Measurements from ENCODE around the gene SERGEF.

The SERGEF gene

DNA sequence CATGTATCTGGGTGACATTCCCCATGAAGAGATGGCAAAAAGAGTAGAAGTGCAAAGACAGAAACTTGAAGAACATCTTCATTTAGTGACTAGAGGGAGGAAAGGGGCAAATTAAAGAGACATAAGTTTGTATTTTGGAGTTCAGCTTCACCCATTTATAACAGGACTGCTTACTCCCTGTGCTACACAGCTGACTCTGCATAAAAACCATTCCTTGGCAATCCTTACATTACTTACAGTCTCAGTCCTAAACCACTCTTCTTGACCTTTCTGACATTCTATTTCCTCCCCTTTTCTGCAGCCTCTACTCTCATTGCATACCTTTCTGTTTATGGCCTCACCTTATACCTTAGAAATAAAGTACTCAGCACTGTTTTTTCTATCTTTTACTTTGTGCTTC lies 6.8 kb upstream of the SERGEF start:
- Histone ChIP-seq H3K4me1 (ENCODE audit: control insufficient read depth, insufficient read depth, low read length, poor library complexity, severe bottlenecking) (no peaks in the 10 kb centered on the region), H3K27ac (ENCODE audit: insufficient read depth, low read length, poor library complexity, severe bottlenecking) (no peak overlapping the region), H3K27me3 (replicated peaks; ENCODE audit: control insufficient read depth, insufficient read depth, low read length, poor library complexity, severe bottlenecking) (no peaks in the 10 kb centered on the region), H3K9me3 (ENCODE audit: control insufficient read depth, low read length) (no peaks in the 10 kb centered on the region), H3K36me3 (ENCODE audit: control insufficient read depth, insufficient read depth, low read length) (no peaks in the 10 kb centered on the region), H3K4me3 (ENCODE audit: insufficient read depth, low read depth, low read length, poor library complexity, severe bottlenecking) (no peak overlapping the region)
- DNase-seq = no peak

DNA sequence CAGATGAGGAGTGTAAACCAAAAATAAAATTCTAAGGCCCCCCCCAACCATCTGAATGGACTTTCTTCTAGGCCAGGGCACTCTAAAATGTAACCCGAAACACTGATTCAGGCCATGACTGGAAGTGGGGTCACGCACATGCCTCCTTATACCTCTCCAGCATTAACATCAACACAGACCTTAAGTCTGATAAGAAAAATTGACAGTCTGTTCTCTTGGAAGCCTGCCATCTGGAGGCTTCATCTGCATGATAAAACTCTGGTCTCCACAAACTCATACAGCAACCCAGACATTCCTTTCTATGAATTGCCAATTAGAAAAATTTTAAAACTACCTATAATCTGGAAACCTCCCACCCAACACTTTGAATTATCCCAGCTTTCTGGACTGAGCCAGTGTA lies 3.9 kb upstream of the SERGEF start:
- H3K4me1 ChIP-seq (ENCODE audit: control insufficient read depth, insufficient read depth, low read length, poor library complexity, severe bottlenecking) = peaks cover 7% of the 10 kb centered on the region
- H3K4me3 ChIP-seq (ENCODE audit: insufficient read depth, low read depth, low read length, poor library complexity, severe bottlenecking) = no peak overlapping the region
- DNase-seq = no peak
- H3K9me3 ChIP-seq (ENCODE audit: control insufficient read depth, low read length) = no peaks in the 10 kb centered on the region
- H3K27ac ChIP-seq (ENCODE audit: insufficient read depth, low read length, poor library complexity, severe bottlenecking) = no peak overlapping the region
- no peaks in the 10 kb centered on the region for H3K27me3 ChIP-seq (replicated peaks; ENCODE audit: control insufficient read depth, insufficient read depth, low read length, poor library complexity, severe bottlenecking)
- H3K36me3 ChIP-seq (ENCODE audit: control insufficient read depth, insufficient read depth, low read length) = no peaks in the 10 kb centered on the region

GRCh38 chr11:18014876-18015275 lies 2.0 kb upstream of the SERGEF start:
- Histone ChIP-seq H3K36me3 (ENCODE audit: control insufficient read depth, insufficient read depth, low read length) (no peaks in the 10 kb centered on the region), H3K27ac (ENCODE audit: insufficient read depth, low read length, poor library complexity, severe bottlenecking) (no peak overlapping the region), H3K4me3 (ENCODE audit: insufficient read depth, low read depth, low read length, poor library complexity, severe bottlenecking) (no peak overlapping the region), H3K27me3 (replicated peaks; ENCODE audit: control insufficient read depth, insufficient read depth, low read length, poor library complexity, severe bottlenecking) (no peaks in the 10 kb centered on the region), H3K4me1 (ENCODE audit: control insufficient read depth, insufficient read depth, low read length, poor library complexity, severe bottlenecking) (peaks cover 7% of the 10 kb centered on the region), H3K9me3 (ENCODE audit: control insufficient read depth, low read length) (no peaks in the 10 kb centered on the region)
- no peak for DNase-seq

DNA sequence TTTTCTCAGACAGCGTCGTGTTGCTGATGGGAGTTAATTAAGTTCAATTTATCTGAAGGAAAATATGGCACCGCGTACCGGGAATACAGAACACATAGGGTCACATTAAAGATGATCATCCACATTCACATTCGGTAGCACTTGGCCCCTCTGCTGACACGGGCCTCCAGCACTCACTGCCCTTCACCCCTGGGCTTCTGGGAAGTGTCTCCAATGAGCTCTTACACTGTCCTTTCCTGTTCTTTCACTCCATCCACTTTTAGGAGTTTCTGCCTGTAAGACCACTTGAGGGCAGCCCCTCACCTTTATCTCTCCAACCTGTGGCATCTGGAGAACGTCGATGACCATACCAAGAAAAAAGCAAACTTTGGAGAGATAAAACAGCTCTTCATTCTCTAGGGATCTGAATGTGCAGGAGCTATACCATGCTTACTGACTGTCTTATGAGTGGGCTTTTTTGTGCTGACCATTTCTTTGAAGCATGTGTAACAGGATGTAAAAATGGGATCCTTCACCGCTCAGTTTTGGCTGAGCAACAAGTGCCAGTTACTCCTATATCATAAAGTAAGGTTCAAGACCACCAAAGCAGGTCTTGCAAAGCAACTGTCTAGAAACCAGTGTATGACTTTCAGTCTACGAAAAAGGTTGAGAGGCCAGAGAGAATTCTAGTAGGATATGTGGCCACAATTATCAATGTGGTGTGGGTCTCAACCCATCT lies 1.1 kb upstream of the SERGEF start:
- Histone ChIP-seq H3K4me3 (ENCODE audit: insufficient read depth, low read depth, low read length, poor library complexity, severe bottlenecking) (peak overlapping the region; percentile 81), H3K27me3 (replicated peaks; ENCODE audit: control insufficient read depth, insufficient read depth, low read length, poor library complexity, severe bottlenecking) (no peaks in the 10 kb centered on the region), H3K36me3 (ENCODE audit: control insufficient read depth, insufficient read depth, low read length) (no peaks in the 10 kb centered on the region), H3K4me1 (ENCODE audit: control insufficient read depth, insufficient read depth, low read length, poor library complexity, severe bottlenecking) (peaks cover 7% of the 10 kb centered on the region), H3K9me3 (ENCODE audit: control insufficient read depth, low read length) (no peaks in the 10 kb centered on the region), H3K27ac (ENCODE audit: insufficient read depth, low read length, poor library complexity, severe bottlenecking) (peak overlapping the region; percentile 78)
- DNase-seq = no peak

GRCh38 chr11:18012122-18012905 lies 533 bp downstream of the SERGEF start:
- H3K36me3 ChIP-seq (ENCODE audit: control insufficient read depth, insufficient read depth, low read length) = peaks cover 1% of the 10 kb centered on the region
- H3K27ac ChIP-seq (ENCODE audit: insufficient read depth, low read length, poor library complexity, severe bottlenecking) = peak overlapping the region; percentile 78
- peaks cover 7% of the 10 kb centered on the region for H3K4me1 ChIP-seq (ENCODE audit: control insufficient read depth, insufficient read depth, low read length, poor library complexity, severe bottlenecking)
- H3K9me3 ChIP-seq (ENCODE audit: control insufficient read depth, low read length) = no peaks in the 10 kb centered on the region
- peak in 1 of 3 donors; percentile 2 for DNase-seq
- H3K27me3 ChIP-seq (replicated peaks; ENCODE audit: control insufficient read depth, insufficient read depth, low read length, poor library complexity, severe bottlenecking) = no peaks in the 10 kb centered on the region
- H3K4me3 ChIP-seq (ENCODE audit: insufficient read depth, low read depth, low read length, poor library complexity, severe bottlenecking) = peak overlapping the region; percentile 81

GRCh38 chr11:18011633-18012032 lies 1.2 kb downstream of the SERGEF start:
- H3K27me3 ChIP-seq (replicated peaks; ENCODE audit: control insufficient read depth, insufficient read depth, low read length, poor library complexity, severe bottlenecking) = no peaks in the 10 kb centered on the region
- peaks cover 7% of the 10 kb centered on the region for H3K4me1 ChIP-seq (ENCODE audit: control insufficient read depth, insufficient read depth, low read length, poor library complexity, severe bottlenecking)
- H3K27ac ChIP-seq (ENCODE audit: insufficient read depth, low read length, poor library complexity, severe bottlenecking) = no peak overlapping the region
- H3K9me3 ChIP-seq (ENCODE audit: control insufficient read depth, low read length) = no peaks in the 10 kb centered on the region
- peaks cover 8% of the 10 kb centered on the region for H3K36me3 ChIP-seq (ENCODE audit: control insufficient read depth, insufficient read depth, low read length)
- DNase-seq = no peak
- no peak overlapping the region for H3K4me3 ChIP-seq (ENCODE audit: insufficient read depth, low read depth, low read length, poor library complexity, severe bottlenecking)

GRCh38 chr11:18010977-18011586 lies 1.8 kb downstream of the SERGEF start:
- H3K4me1 ChIP-seq (ENCODE audit: control insufficient read depth, insufficient read depth, low read length, poor library complexity, severe bottlenecking) = peaks cover 7% of the 10 kb centered on the region
- no peaks in the 10 kb centered on the region for H3K9me3 ChIP-seq (ENCODE audit: control insufficient read depth, low read length)
- H3K27ac ChIP-seq (ENCODE audit: insufficient read depth, low read length, poor library complexity, severe bottlenecking) = no peak overlapping the region
- H3K4me3 ChIP-seq (ENCODE audit: insufficient read depth, low read depth, low read length, poor library complexity, severe bottlenecking) = no peak overlapping the region
- peaks cover 11% of the 10 kb centered on the region for H3K36me3 ChIP-seq (ENCODE audit: control insufficient read depth, insufficient read depth, low read length)
- DNase-seq = peak in 1 of 3 donors; percentile 3
- no peaks in the 10 kb centered on the region for H3K27me3 ChIP-seq (replicated peaks; ENCODE audit: control insufficient read depth, insufficient read depth, low read length, poor library complexity, severe bottlenecking)

DNA sequence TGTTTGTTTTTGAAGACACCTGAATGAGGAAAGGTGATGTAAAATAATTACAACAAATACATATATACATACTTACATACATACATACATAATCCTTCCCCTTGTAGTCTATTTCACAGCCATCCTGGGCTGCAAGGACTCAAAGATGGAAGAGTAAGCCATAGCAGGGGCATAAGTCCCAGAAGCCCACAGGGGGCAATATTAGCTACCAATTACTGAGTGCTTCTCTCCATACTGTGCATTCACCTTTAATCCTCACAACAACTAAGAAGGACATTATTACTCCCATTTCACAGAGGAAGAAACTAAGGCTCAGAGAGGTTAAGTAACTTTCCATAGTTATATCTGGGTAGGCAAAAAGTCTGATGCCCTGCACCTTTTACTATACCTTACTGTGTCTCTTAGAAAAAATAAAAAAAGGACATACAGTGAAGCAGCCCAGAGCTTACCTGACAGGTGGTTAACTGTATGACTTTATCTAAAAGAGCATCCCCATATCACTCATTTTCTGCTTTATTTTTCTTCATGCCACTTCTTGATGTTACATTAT lies 2.7 kb downstream of the SERGEF start:
- Histone ChIP-seq H3K27ac (ENCODE audit: insufficient read depth, low read length, poor library complexity, severe bottlenecking) (no peak overlapping the region), H3K4me1 (ENCODE audit: control insufficient read depth, insufficient read depth, low read length, poor library complexity, severe bottlenecking) (peaks cover 7% of the 10 kb centered on the region), H3K4me3 (ENCODE audit: insufficient read depth, low read depth, low read length, poor library complexity, severe bottlenecking) (no peak overlapping the region), H3K9me3 (ENCODE audit: control insufficient read depth, low read length) (no peaks in the 10 kb centered on the region), H3K27me3 (replicated peaks; ENCODE audit: control insufficient read depth, insufficient read depth, low read length, poor library complexity, severe bottlenecking) (no peaks in the 10 kb centered on the region), H3K36me3 (ENCODE audit: control insufficient read depth, insufficient read depth, low read length) (peaks cover 19% of the 10 kb centered on the region)
- no peak for DNase-seq

- H3K27ac ChIP-seq (ENCODE audit: insufficient read depth, low read length, poor library complexity, severe bottlenecking) = no peak overlapping the region
- H3K36me3 ChIP-seq (ENCODE audit: control insufficient read depth, insufficient read depth, low read length) = peaks cover 50% of the 10 kb centered on the region
- H3K4me1 ChIP-seq (ENCODE audit: control insufficient read depth, insufficient read depth, low read length, poor library complexity, severe bottlenecking) = no peaks in the 10 kb centered on the region
- H3K9me3 ChIP-seq (ENCODE audit: control insufficient read depth, low read length) = no peaks in the 10 kb centered on the region
- H3K4me3 ChIP-seq (ENCODE audit: insufficient read depth, low read depth, low read length, poor library complexity, severe bottlenecking) = no peak overlapping the region
- no peaks in the 10 kb centered on the region for H3K27me3 ChIP-seq (replicated peaks; ENCODE audit: control insufficient read depth, insufficient read depth, low read length, poor library complexity, severe bottlenecking)
- DNase-seq = no peak
Observed at GRCh38 chr11:18005376-18006129, 7.3 kb downstream of the SERGEF start.

Data from effector memory CD4-positive, alpha-beta T cell (primary cell).